Body of pancreas (tissue), 4 donors: Measurements from ENCODE around the gene ASTN2. TPM values are rescaled to one million over a fixed set of nuclear protein-coding genes. Genes with fewer than 3 reads are reported as not detected.

Source experiments
- ATAC-seq: fragments of 150-250 bp; one replicate; pipeline ENCODE4 v1.9.1; 2016
- DNase-seq, 4 donors: peaks; one replicate each; pipeline ENCODE4 v3.0.0-alpha.2; 2019
- H3K27ac ChIP-seq, 4 donors: fragments of 200-600 bp; sonication (generic); 1 replicate in 3 of 4; 2 replicates in 1 of 4; pipeline versions ENCODE4 v1.5.1 to v1.6.1; 2016 to 2019; ENCODE audit warnings: mild to moderate bottlenecking in 1 of 4, mixed read lengths in 1 of 4, moderate library complexity in 1 of 4
- H3K27me3 ChIP-seq, 2 donors: fragments of 200-600 bp; sonication (generic); one replicate each; pipeline ENCODE4 v1.6.0; 2016; ENCODE audit warnings: mild to moderate bottlenecking in 1 of 2
- H3K36me3 ChIP-seq, 2 donors: fragments of 200-600 bp; sonication (generic); replicated peaks in 1 of 2; 2 replicates each; pipeline ENCODE4 v1.5.1; 2016; ENCODE audit warnings: low read depth in 2 of 2; ENCODE audit not compliant: insufficient read depth in 1 of 2
- H3K4me1 ChIP-seq: fragments of 200-600 bp; sonication (generic); one replicate; pipeline ENCODE4 v1.6.0; 2016
- H3K4me3 ChIP-seq, 2 donors: fragments of 200-600 bp; sonication (generic); 1 replicate in 1 of 2; 2 replicates in 1 of 2; pipeline ENCODE4 v1.5.1; 2016 to 2019
- H3K9me3 ChIP-seq, 3 donors: fragments of 200-600 bp; sonication (generic); 1 replicate in 2 of 3; 2 replicates in 1 of 3; pipeline ENCODE4 v1.5.1; 2016
- POLR2A ChIP-seq, 3 donors: fragments of 450-650 bp; IDR thresholded peaks; one replicate each; pipeline ENCODE4 v1.6.1; 2016; ENCODE audit warnings: antibody characterized with exemption in 3 of 3, mild to moderate bottlenecking in 2 of 3
- WGBS, 2 donors: methylation state at CpG; one replicate each; pipeline ENCODE4 v1.1.5; 2017; 5-methylcytosine and 5-hydroxymethylcytosine counted together
- intact Hi-C: fragments of 100-400 bp; cut with DNase I; formaldehyde crosslinking; loops from one replicate; pipeline ENCODE4 v1.15.1; 2023
- total RNA-seq, 2 donors: library from RNA; depleted of rRNA; stranded (reverse); fragments of >200 nt; gene quantifications; one replicate each; pipeline ENCODE4 v1.1.0, GENCODE V29; 2016
- TF ChIP-seq, protein P1 (sequence below), 7 experiments: fragments of 450-650 bp in 4 of 7; fragments of 200-600 bp in 3 of 7; sonication (generic) in 3 of 7; IDR thresholded peaks; one replicate each; pipeline ENCODE4 v1.5.1; 2016 to 2019; ENCODE audit warnings: antibody characterized with exemption in 7 of 7

Gene ASTN2
- total RNA-seq, 2 donors from 2014 or later: 8.2 to 9.6 TPM

DNA sequence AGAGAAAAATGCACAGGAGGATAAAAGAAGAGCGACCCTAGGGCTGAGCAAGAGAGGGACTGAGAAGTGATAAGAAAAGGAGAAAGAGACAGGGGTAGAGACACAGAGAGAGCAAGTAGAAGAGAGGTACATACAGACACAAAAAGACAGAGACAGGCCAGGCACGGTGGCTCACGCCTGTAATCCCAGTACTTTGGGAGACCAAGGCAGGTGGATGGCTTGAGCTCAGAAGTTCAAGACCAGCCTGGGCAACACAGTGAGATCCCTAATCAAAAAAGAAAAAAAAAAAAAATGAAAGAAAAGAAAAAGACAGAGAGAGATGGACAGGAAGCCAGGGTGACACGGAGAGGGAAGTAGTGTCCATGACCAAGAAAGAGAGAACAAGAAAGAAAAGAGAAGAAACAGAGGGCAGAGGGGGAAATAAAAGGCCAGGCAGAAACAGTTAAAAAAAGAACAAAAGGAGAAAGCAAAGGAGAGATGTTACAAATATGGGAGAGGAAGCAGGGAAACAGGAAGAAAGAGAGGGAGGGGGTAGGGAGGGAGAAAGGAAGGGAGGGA, 937.2 kb downstream of the ASTN2 start:
- no peaks in the 10 kb centered on the region for H3K4me1 ChIP-seq
- H3K9me3 ChIP-seq: no peaks in the 10 kb centered on the region
- intact Hi-C loops: no loop called here
- H3K27me3 ChIP-seq: no peaks in the 10 kb centered on the region
- WGBS, 2 donors: 75 to 93% methylated on average over 4 of the region's 4 CpGs
- no peak for TF ChIP-seq POLR2A (IDR thresholded peaks at IDR 0.05)
- TF ChIP-seq, protein P1, sequence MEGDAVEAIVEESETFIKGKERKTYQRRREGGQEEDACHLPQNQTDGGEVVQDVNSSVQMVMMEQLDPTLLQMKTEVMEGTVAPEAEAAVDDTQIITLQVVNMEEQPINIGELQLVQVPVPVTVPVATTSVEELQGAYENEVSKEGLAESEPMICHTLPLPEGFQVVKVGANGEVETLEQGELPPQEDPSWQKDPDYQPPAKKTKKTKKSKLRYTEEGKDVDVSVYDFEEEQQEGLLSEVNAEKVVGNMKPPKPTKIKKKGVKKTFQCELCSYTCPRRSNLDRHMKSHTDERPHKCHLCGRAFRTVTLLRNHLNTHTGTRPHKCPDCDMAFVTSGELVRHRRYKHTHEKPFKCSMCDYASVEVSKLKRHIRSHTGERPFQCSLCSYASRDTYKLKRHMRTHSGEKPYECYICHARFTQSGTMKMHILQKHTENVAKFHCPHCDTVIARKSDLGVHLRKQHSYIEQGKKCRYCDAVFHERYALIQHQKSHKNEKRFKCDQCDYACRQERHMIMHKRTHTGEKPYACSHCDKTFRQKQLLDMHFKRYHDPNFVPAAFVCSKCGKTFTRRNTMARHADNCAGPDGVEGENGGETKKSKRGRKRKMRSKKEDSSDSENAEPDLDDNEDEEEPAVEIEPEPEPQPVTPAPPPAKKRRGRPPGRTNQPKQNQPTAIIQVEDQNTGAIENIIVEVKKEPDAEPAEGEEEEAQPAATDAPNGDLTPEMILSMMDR (IDR thresholded peaks at IDR 0.05): no peak
- H3K36me3 ChIP-seq: no peaks in the 10 kb centered on the region
- no peak overlapping the region for H3K4me3 ChIP-seq
- ATAC-seq (no peak), DNase-seq (no peak)
- no peak overlapping the region for H3K27ac ChIP-seq

DNA sequence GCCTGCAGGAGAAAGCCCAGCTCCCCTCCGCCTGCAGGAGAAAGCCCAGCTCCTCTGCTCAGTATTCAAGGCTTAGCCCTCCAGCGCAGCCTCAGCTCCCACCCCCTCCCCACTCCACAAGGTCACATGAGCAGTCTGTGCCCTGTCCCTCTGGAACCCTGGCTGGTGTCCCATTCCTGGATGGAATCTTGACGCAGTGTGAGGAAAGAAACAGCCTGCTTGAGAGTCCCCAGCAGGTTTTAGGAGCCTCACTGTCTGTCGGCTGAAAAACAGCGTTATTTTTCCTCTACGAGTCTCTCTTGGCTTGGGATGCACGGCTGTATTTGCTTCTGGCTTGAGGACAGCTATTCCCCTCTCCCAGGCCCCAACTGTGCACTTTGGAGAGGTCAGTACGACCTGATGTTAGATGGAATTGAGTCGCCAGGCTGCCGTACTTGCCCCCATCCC, 937.9 kb downstream of the ASTN2 start:
- intact Hi-C loops: no loop called here
- ATAC-seq: peak; percentile 21
- no peaks in the 10 kb centered on the region for H3K9me3 ChIP-seq
- no peaks in the 10 kb centered on the region for H3K27me3 ChIP-seq
- no peaks in the 10 kb centered on the region for H3K4me1 ChIP-seq
- TF ChIP-seq POLR2A (IDR thresholded peaks at IDR 0.05): no peak
- TF ChIP-seq, protein P1 (IDR thresholded peaks at IDR 0.05): no peak
- no peak overlapping the region for H3K27ac ChIP-seq
- no peaks in the 10 kb centered on the region for H3K36me3 ChIP-seq
- H3K4me3 ChIP-seq: no peak overlapping the region
- WGBS, 2 donors: 71 to 80% methylated on average over 7 to 10 of the region's 10 CpGs
- DNase-seq: peak in 1 of 4 donors; percentile 20

GRCh38 chr9:116476002-116476401, 938.9 kb downstream of the ASTN2 start:
- intact Hi-C loops: no loop called here
- ATAC-seq: no peak
- no peaks in the 10 kb centered on the region for H3K27me3 ChIP-seq
- WGBS, 2 donors: 87 to 92% methylated on average over 6 of the region's 6 CpGs
- H3K4me1 ChIP-seq: no peaks in the 10 kb centered on the region
- TF ChIP-seq POLR2A (IDR thresholded peaks at IDR 0.05): no peak
- TF ChIP-seq, protein P1 (IDR thresholded peaks at IDR 0.05): no peak
- no peaks in the 10 kb centered on the region for H3K36me3 ChIP-seq
- no peaks in the 10 kb centered on the region for H3K9me3 ChIP-seq
- H3K4me3 ChIP-seq: no peak overlapping the region
- DNase-seq: no peak
- H3K27ac ChIP-seq: no peak overlapping the region

DNA sequence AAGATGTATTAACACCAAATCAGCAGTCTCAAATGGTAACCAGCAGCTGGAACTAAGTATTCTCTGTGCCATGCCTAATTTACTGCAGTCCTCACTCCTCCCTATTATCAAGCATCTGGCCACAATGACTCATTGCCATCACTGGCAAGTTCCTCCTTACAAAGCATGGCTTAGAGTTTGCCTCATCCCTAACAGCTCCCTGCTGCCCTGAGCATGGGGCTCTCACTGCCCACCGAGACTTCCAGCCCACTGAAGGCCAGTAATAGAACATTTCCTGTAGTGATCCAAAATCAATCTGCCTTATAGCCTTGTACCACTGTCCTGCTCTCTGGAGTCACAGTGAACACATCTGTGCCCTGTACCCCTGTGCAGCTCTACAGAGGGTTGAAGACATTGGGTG, 939.7 kb downstream of the ASTN2 start:
- DNase-seq (no peak), ATAC-seq (no peak)
- TF ChIP-seq, protein P1 (IDR thresholded peaks at IDR 0.05): no peak
- TF ChIP-seq POLR2A (IDR thresholded peaks at IDR 0.05): no peak
- Histone ChIP-seq H3K4me3 (no peak overlapping the region), H3K27me3 (no peaks in the 10 kb centered on the region), H3K27ac (no peak overlapping the region), H3K9me3 (no peaks in the 10 kb centered on the region), H3K36me3 (no peaks in the 10 kb centered on the region), H3K4me1 (no peaks in the 10 kb centered on the region)
- intact Hi-C loops: no loop called here
- 86 to 100% methylated on average over 1 of the region's 1 CpG for WGBS, 2 donors

DNA sequence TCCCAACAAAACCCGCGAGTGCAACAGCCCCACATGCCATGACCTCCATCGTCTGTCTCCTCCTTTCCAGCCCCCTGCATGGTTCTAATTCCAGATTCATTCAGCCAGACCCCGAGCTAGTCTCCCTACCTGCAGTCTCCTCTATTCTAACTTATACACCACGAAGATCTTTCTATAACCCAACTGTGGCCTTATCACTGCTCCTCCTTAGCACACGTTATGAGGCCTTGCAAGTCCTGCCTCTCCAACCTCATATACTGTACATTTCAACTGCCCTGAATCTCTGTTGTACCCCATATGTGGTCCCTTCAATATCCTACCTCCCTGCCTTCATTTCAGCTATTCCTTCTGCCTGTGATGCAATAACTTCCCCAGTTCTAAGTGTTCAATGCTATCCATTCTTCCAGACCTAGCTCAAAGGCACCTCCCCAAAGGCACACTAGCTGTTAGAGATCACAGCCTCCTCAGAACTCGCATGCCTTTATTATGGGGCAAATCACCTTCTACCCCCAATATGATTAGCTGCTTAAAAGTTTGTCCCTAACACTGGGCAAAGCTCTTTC, 942.8 kb downstream of the ASTN2 start:
- TF ChIP-seq POLR2A (IDR thresholded peaks at IDR 0.05): no peak
- TF ChIP-seq, protein P1 (IDR thresholded peaks at IDR 0.05): no peak
- no peak for ATAC-seq
- Histone ChIP-seq H3K27me3 (no peaks in the 10 kb centered on the region), H3K9me3 (no peaks in the 10 kb centered on the region), H3K4me1 (peaks cover 11% of the 10 kb centered on the region), H3K4me3 (no peak overlapping the region), H3K36me3 (no peaks in the 10 kb centered on the region), H3K27ac (no peak overlapping the region)
- WGBS, 2 donors: 83 to 89% methylated on average over 7 of the region's 7 CpGs
- no peak for DNase-seq
- intact Hi-C loops: no loop called here
